ENCODE data around the gene PROS1. TPM values are rescaled to one million over a fixed set of nuclear protein-coding genes. Genes with fewer than 3 reads are reported as not detected.

Gene PROS1
- total RNA-seq, 1 experiment from 2014 or later = 5.5 TPM

DNA sequence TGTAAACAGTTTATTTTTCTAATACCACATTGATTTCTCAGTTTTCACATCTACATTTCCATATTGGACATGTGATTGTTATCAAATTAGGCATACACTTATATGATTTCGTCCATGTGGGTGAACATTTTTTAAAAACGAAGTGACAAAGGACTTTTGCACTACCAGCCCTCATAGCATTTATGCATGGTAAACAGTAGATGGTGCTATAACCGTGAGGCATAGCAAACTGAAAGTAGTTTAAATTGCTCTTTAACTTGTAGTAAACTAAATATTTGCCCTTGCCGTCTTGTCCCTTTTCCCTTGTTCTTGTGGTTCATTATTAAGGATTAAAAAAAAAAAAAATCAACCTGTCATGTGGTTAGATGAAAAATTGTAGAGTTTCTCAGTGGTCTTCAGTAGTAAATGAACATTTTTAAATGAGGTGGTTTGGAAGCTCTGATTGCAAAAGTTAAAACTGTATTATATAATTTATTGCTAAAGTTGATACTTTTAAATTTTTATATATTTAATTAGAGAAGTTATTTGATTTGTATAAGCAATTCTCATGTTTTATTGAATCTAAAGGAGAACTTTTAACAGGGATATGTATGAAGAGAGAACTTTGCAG, 30.7 kb upstream of the PROS1 start:
- POLR2A ChIA-PET (ENCODE audit: unreplicated experiment) = interaction anchor here (0.6 kb wide), 1 partner anchor 21 kb away, joined by 5 read pairs; no protein-coding TSS in a partner anchor
- peak overlapping the region; percentile 44; the same call in 1 of the 2 replicates for H3K4me3 ChIP-seq (ENCODE audit: low read length)

GRCh38 chr3:94001827-94002495, 28.3 kb upstream of the PROS1 start:
- H3K4me2 ChIP-seq (ENCODE audit: low read length) = no peak overlapping the region
- ChIA-PET POLR2A (ENCODE audit: unreplicated experiment) (no interaction called here), CTCF (no interaction called here)
- no peaks in the 10 kb centered on the region for H3K79me2 ChIP-seq (ENCODE audit: low read length)
- H3K36me3 ChIP-seq (ENCODE audit: low read depth, low read length) = no peaks in the 10 kb centered on the region
- H3K27ac ChIP-seq (ENCODE audit: low read length) = no peak overlapping the region
- intact Hi-C loops (cut with micrococcal nuclease) = loop anchor here (10.0 kb wide), 1 partner anchor 173 kb away; no protein-coding TSS in a partner anchor
- H2AFZ ChIP-seq (ENCODE audit: low read length) = no peak overlapping the region
- TF ChIP-seq EZH2phosphoT487 (IDR thresholded peaks at IDR 0.05; ENCODE audit: borderline replicate concordance, low read length) (no peak), EZH2 (IDR thresholded peaks at IDR 0.05; ENCODE audit: low read length, unreplicated experiment) (no peak)
- TF ChIP-seq, protein P1, sequence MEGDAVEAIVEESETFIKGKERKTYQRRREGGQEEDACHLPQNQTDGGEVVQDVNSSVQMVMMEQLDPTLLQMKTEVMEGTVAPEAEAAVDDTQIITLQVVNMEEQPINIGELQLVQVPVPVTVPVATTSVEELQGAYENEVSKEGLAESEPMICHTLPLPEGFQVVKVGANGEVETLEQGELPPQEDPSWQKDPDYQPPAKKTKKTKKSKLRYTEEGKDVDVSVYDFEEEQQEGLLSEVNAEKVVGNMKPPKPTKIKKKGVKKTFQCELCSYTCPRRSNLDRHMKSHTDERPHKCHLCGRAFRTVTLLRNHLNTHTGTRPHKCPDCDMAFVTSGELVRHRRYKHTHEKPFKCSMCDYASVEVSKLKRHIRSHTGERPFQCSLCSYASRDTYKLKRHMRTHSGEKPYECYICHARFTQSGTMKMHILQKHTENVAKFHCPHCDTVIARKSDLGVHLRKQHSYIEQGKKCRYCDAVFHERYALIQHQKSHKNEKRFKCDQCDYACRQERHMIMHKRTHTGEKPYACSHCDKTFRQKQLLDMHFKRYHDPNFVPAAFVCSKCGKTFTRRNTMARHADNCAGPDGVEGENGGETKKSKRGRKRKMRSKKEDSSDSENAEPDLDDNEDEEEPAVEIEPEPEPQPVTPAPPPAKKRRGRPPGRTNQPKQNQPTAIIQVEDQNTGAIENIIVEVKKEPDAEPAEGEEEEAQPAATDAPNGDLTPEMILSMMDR (conservative IDR thresholded peaks at IDR 0.05; ENCODE audit: low read depth, low read length) = no peak
- DNase-seq (no peak), ATAC-seq (no peak)
- H3K4me3 ChIP-seq (ENCODE audit: low read length) = no peak overlapping the region
- no peak overlapping the region for H3K9ac ChIP-seq (ENCODE audit: low read length)
- H3K4me1 ChIP-seq (ENCODE audit: insufficient read depth, low read length) = no peaks in the 10 kb centered on the region
- H3K27me3 ChIP-seq (ENCODE audit: low read length) = no peaks in the 10 kb centered on the region
- H3F3A ChIP-seq (ENCODE audit: low read length, unreplicated experiment) = no peaks in the 10 kb centered on the region
- no peaks in the 10 kb centered on the region for H3K9me2 ChIP-seq (replicated peaks; ENCODE audit: low read length)
- no peaks in the 10 kb centered on the region for H4K20me1 ChIP-seq (ENCODE audit: low read length)
- no TSS peak for BruUV-seq (replicated peaks)
- H3K9me3 ChIP-seq (ENCODE audit: low read length) = no peaks in the 10 kb centered on the region

More for the DNA sequence above, 30.7 kb upstream of the PROS1 start:
- no peaks in the 10 kb centered on the region for H3K4me1 ChIP-seq (ENCODE audit: insufficient read depth, low read length)
- H4K20me1 ChIP-seq (ENCODE audit: low read length) = no peaks in the 10 kb centered on the region
- no peaks in the 10 kb centered on the region for H3K36me3 ChIP-seq (ENCODE audit: low read depth, low read length)
- DNase-seq = peak; percentile 70
- ATAC-seq = peak; percentile 89
- H3K4me2 ChIP-seq (ENCODE audit: low read length) = peak overlapping the region; percentile 64
- no peak overlapping the region for H3K27ac ChIP-seq (ENCODE audit: low read length)
- H2AFZ ChIP-seq (ENCODE audit: low read length) = peak overlapping the region; percentile 69
- no TSS peak for BruUV-seq (replicated peaks)
- H3K79me2 ChIP-seq (ENCODE audit: low read length) = no peaks in the 10 kb centered on the region
- H3K9ac ChIP-seq (ENCODE audit: low read length) = no peak overlapping the region
- no peaks in the 10 kb centered on the region for H3K9me2 ChIP-seq (replicated peaks; ENCODE audit: low read length)
- CTCF ChIA-PET = interaction anchor here (0.7 kb wide), 1 partner anchor 15 kb away, joined by 3 read pairs; no protein-coding TSS in a partner anchor
- H3K9me3 ChIP-seq (ENCODE audit: low read length) = no peaks in the 10 kb centered on the region
- intact Hi-C loops (cut with micrococcal nuclease) = loop anchor here (1.0 to 10.0 kb wide), 5 partner anchors 20 to 170 kb away; partner anchors contain the start of gene NSUN3
- H3K27me3 ChIP-seq (ENCODE audit: low read length) = no peaks in the 10 kb centered on the region
- TF ChIP-seq EZH2 (IDR thresholded peaks at IDR 0.05; ENCODE audit: low read length, unreplicated experiment) = no peak
- TF ChIP-seq, protein P1 (conservative IDR thresholded peaks at IDR 0.05; ENCODE audit: low read depth, low read length) = peak; percentile 96
- H3F3A ChIP-seq (ENCODE audit: low read length, unreplicated experiment) = no peaks in the 10 kb centered on the region

DNA sequence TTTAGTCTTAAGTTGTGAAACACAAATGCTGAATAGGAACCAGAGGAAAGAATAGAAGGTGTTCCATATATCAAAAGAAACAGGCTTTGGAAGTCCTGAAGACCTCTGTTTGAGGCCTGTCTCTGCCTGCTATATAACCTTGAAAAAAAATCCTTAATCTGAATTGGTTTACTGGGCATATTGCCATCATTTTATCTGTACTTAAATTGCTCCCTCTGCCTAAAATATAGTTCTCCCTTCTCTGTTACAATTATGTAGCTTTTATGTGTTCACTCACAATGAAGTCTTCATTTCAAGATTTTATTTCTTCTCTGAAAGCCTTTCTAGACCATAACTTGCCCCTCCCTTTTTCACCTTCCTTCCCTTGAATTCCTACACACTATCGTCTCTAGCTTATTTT, 27.5 kb upstream of the PROS1 start:
- Histone ChIP-seq H3K4me3 (ENCODE audit: low read length) (no peak overlapping the region), H2AFZ (ENCODE audit: low read length) (no peak overlapping the region), H3K79me2 (ENCODE audit: low read length) (no peaks in the 10 kb centered on the region), H3K9me2 (replicated peaks; ENCODE audit: low read length) (no peaks in the 10 kb centered on the region), H3K9me3 (ENCODE audit: low read length) (no peaks in the 10 kb centered on the region), H3K27ac (ENCODE audit: low read length) (no peak overlapping the region), H4K20me1 (ENCODE audit: low read length) (no peaks in the 10 kb centered on the region), H3K9ac (ENCODE audit: low read length) (no peak overlapping the region), H3K27me3 (ENCODE audit: low read length) (no peaks in the 10 kb centered on the region), H3K4me1 (ENCODE audit: insufficient read depth, low read length) (no peaks in the 10 kb centered on the region), H3K36me3 (ENCODE audit: low read depth, low read length) (no peaks in the 10 kb centered on the region), H3K4me2 (ENCODE audit: low read length) (no peak overlapping the region), H3F3A (ENCODE audit: low read length, unreplicated experiment) (no peaks in the 10 kb centered on the region)
- intact Hi-C loops (cut with micrococcal nuclease) = loop anchor here (10.0 kb wide), 1 partner anchor 174 kb away; no protein-coding TSS in a partner anchor
- DNase-seq (no peak), ATAC-seq (no peak)
- CTCF ChIA-PET = no interaction called here
- POLR2A ChIA-PET (ENCODE audit: unreplicated experiment) = no interaction called here
- no TSS peak for BruUV-seq (replicated peaks)
- TF ChIP-seq EZH2phosphoT487 (IDR thresholded peaks at IDR 0.05; ENCODE audit: borderline replicate concordance, low read length) (no peak), EZH2 (IDR thresholded peaks at IDR 0.05; ENCODE audit: low read length, unreplicated experiment) (no peak)
- TF ChIP-seq, protein P1 (conservative IDR thresholded peaks at IDR 0.05; ENCODE audit: low read depth, low read length) = no peak
